Umbilical cord (tissue), 1 donor: ENCODE data around the gene AMBP. TPM values are rescaled to one million over a fixed set of nuclear protein-coding genes. Genes with fewer than 3 reads are reported as not detected.

Experiments used
- total RNA-seq: library from RNA; depleted of rRNA; stranded (reverse); fragments of >200 nt; gene quantifications from one replicate; pipeline ENCODE4 v1.2.3, GENCODE V29; 2014; ENCODE audit warnings: low replicate concordance; ENCODE audit not compliant: insufficient read depth

Gene AMBP
- total RNA-seq, 1 donor from 2014 or later = not detected

Other genes starting within 250 kb of the AMBP start
- gene ZNF618, start 202.0 kb downstream of the AMBP start, total RNA-seq = 12.3 TPM
- gene KIF12, start 21.0 kb upstream of the AMBP start, total RNA-seq = not detected
- gene COL27A1, start 77.2 kb upstream of the AMBP start, total RNA-seq = 12.3 TPM
- gene ORM1, start 244.8 kb upstream of the AMBP start, total RNA-seq = not detected